ENCODE measurements around the gene FBXL2.
"Not testable (repeated sequence)": the region's sequence is repeated elsewhere in the genome, so short reads cannot be mapped to it uniquely, and the experiment has no call there.

FBXL2 gene

GRCh38 chr3:33426630-33427317, 149.5 kb downstream of the FBXL2 start (continued):
- TF ChIP-seq OSR2 (tag by site-specific recombination; IDR thresholded peaks at IDR 0.05) (peak; percentile 89), ZNF423 (tag by site-specific recombination; IDR thresholded peaks at IDR 0.05) (no peak)

- no peaks in the 10 kb centered on the region for H3K9me3 ChIP-seq (ENCODE audit: control insufficient read depth, insufficient read depth, low read depth, low read length)
- H3K4me3 ChIP-seq (ENCODE audit: low read depth, low read length) = no peak overlapping the region
- H3K27ac ChIP-seq (ENCODE audit: extremely low read depth, low read depth, low read length) = no peak overlapping the region
- TF ChIP-seq ZNF580 (tag by site-specific recombination; IDR thresholded peaks at IDR 0.05) (no peak), PRDM1 (tag by site-specific recombination; IDR thresholded peaks at IDR 0.05) (0 out of 2 replicates have a peak, but pooled peaks have one; percentile 19)
- H3K36me3 ChIP-seq (ENCODE audit: control insufficient read depth in 2 of 2, insufficient read depth in 1 of 2, low read length in 2 of 2) = peaks cover 1 to 2% of the 10 kb centered on the region in 2 experiments; a peak in 2 of 3 replicates
- ChIA-PET POLR2A (interaction anchor here (1.2 kb wide), 1 partner anchor 12 kb away, joined by 3 read pairs; the partner anchor contains the start of gene UBP1), CTCF (no interaction called here)
- peaks cover 11% of the 10 kb centered on the region for H3K4me1 ChIP-seq (ENCODE audit: control insufficient read depth, insufficient read depth, low read length)
These were observed 151.5 kb downstream of the FBXL2 start for GRCh38 chr3:33428734-33429133.

GRCh38 chr3:33429306-33429705, 152.1 kb downstream of the FBXL2 start:
- H3K4me1 ChIP-seq (ENCODE audit: control insufficient read depth, insufficient read depth, low read length) = peaks cover 11% of the 10 kb centered on the region
- POLR2A ChIA-PET = interaction anchor here (0.9 to 1.6 kb wide), 2 partner anchors 9 to 11 kb away, joined by 3 to 4 read pairs; partner anchors contain the start of gene UBP1
- H3K36me3 ChIP-seq (ENCODE audit: control insufficient read depth in 2 of 2, insufficient read depth in 1 of 2, low read length in 2 of 2); H3K4me3 ChIP-seq (ENCODE audit: low read depth, low read length); CTCF ChIA-PET; H3K27ac ChIP-seq (ENCODE audit: extremely low read depth, low read depth, low read length); H3K9me3 ChIP-seq (ENCODE audit: control insufficient read depth, insufficient read depth, low read depth, low read length): not testable (repeated sequence)
- peak; percentile 40 for TF ChIP-seq GLIS1 (tag by site-specific recombination; IDR thresholded peaks at IDR 0.05)

GRCh38 chr3:33430061-33430460, 152.8 kb downstream of the FBXL2 start:
- H3K9me3 ChIP-seq (ENCODE audit: control insufficient read depth, insufficient read depth, low read depth, low read length) = no peaks in the 10 kb centered on the region
- TF ChIP-seq ZNF658 (tag by site-specific recombination; IDR thresholded peaks at IDR 0.05) = no peak
- 0 out of 2 replicates have a peak, but pooled peaks have one; percentile 0 for TF ChIP-seq ZNF501 (tag by site-specific recombination; IDR thresholded peaks at IDR 0.05)
- H3K36me3 ChIP-seq (ENCODE audit: control insufficient read depth in 2 of 2, insufficient read depth in 1 of 2, low read length in 2 of 2) = no peaks in the 10 kb centered on the region
- H3K4me3 ChIP-seq (ENCODE audit: low read depth, low read length) = no peak overlapping the region
- ChIA-PET POLR2A (interaction anchor here (0.9 to 1.6 kb wide), 2 partner anchors 9 to 10 kb away, joined by 3 to 4 read pairs; partner anchors contain the start of gene UBP1), CTCF (no interaction called here)
- H3K27ac ChIP-seq (ENCODE audit: extremely low read depth, low read depth, low read length) = no peak overlapping the region
- H3K4me1 ChIP-seq (ENCODE audit: control insufficient read depth, insufficient read depth, low read length) = peaks cover 11% of the 10 kb centered on the region

GRCh38 chr3:33430571-33430970, 153.3 kb downstream of the FBXL2 start:
- POLR2A ChIA-PET = interaction anchor here (1.6 kb wide), 1 partner anchor 10 kb away, joined by 4 read pairs; the partner anchor contains the start of gene UBP1
- H3K4me3 ChIP-seq (ENCODE audit: low read depth, low read length) = no peak overlapping the region
- H3K9me3 ChIP-seq (ENCODE audit: control insufficient read depth, insufficient read depth, low read depth, low read length) = no peaks in the 10 kb centered on the region
- CTCF ChIA-PET = no interaction called here
- TF ChIP-seq ZSCAN16 (tag by site-specific recombination; IDR thresholded peaks at IDR 0.05) (no peak), ZNF501 (tag by site-specific recombination; IDR thresholded peaks at IDR 0.05) (0 out of 2 replicates have a peak, but pooled peaks have one; percentile 3)
- H3K27ac ChIP-seq (ENCODE audit: extremely low read depth, low read depth, low read length) = no peak overlapping the region
- peaks cover 13% of the 10 kb centered on the region for H3K4me1 ChIP-seq (ENCODE audit: control insufficient read depth, insufficient read depth, low read length)
- H3K36me3 ChIP-seq (ENCODE audit: control insufficient read depth in 2 of 2, insufficient read depth in 1 of 2, low read length in 2 of 2) = no peaks in the 10 kb centered on the region

GRCh38 chr3:33433843-33434242, 156.6 kb downstream of the FBXL2 start:
- no peaks in the 10 kb centered on the region for H3K9me3 ChIP-seq (ENCODE audit: control insufficient read depth, insufficient read depth, low read depth, low read length)
- no peak for TF ChIP-seq ZNF335 (tag by site-specific recombination; conservative IDR thresholded peaks at IDR 0.05)
- no peak for TF ChIP-seq ZNF274 (IDR thresholded peaks at IDR 0.05; ENCODE audit: low read length)
- no peak for TF ChIP-seq ZNF274 (tag by site-specific recombination; IDR thresholded peaks at IDR 0.05; ENCODE audit: borderline replicate concordance)
- no peak for TF ChIP-seq ZBTB1 (tag by site-specific recombination; IDR thresholded peaks at IDR 0.05)
- no peak for TF ChIP-seq ZNF548 (tag by site-specific recombination; IDR thresholded peaks at IDR 0.05)
- no peak for TF ChIP-seq GLI2 (tag by site-specific recombination; IDR thresholded peaks at IDR 0.05; ENCODE audit: borderline replicate concordance, low read depth)
- no peak for TF ChIP-seq SCRT1 (tag by site-specific recombination; IDR thresholded peaks at IDR 0.05; ENCODE audit: borderline replicate concordance)
- peaks cover 8% of the 10 kb centered on the region for H3K4me1 ChIP-seq (ENCODE audit: control insufficient read depth, insufficient read depth, low read length)
- H3K36me3 ChIP-seq (ENCODE audit: control insufficient read depth in 2 of 2, insufficient read depth in 1 of 2, low read length in 2 of 2) = no peaks in the 10 kb centered on the region
- no peak overlapping the region for H3K4me3 ChIP-seq (ENCODE audit: low read depth, low read length)
- no peak overlapping the region for H3K27ac ChIP-seq (ENCODE audit: extremely low read depth, low read depth, low read length)
- ChIA-PET POLR2A (no interaction called here), CTCF (interaction anchor here (0.6 kb wide), 1 partner anchor 61 kb away, joined by 4 read pairs; no protein-coding TSS in a partner anchor)
